Upper lobe of left lung (tissue), 6 donors: Measurements from ENCODE around the gene BET1L. TPM values are rescaled to one million over a fixed set of nuclear protein-coding genes. Genes with fewer than 3 reads are reported as not detected.

Experiments used
- ATAC-seq, 2 donors: fragments of 200-7000 bp; cut with Tn5 transposase; one replicate each; pipeline ENCODE4 v1.9.1; 2022; ENCODE audit warnings: mild to moderate bottlenecking in 2 of 2, moderate library complexity in 2 of 2; ENCODE audit not compliant: low FRiP score in 2 of 2
- DNase-seq, 2 donors: peaks; one replicate each; pipeline ENCODE4 v3.0.0-alpha.2; 2019 to 2020
- H3K27ac ChIP-seq, 4 donors: fragments of 200-600 bp; sonication (generic); one replicate each; pipeline ENCODE4 v1.5.1; 2016 to 2019
- H3K27me3 ChIP-seq, 4 donors: fragments of 200-600 bp; sonication (generic); one replicate each; pipeline ENCODE4 v1.5.1; 2017 to 2019
- H3K36me3 ChIP-seq, 4 donors: fragments of 200-600 bp; sonication (generic); one replicate each; pipeline ENCODE4 v1.5.1; 2016 to 2019
- H3K4me1 ChIP-seq, 4 donors: fragments of 200-600 bp; sonication (generic); one replicate each; pipeline ENCODE4 v1.5.1; 2018 to 2019
- H3K4me3 ChIP-seq, 4 donors: fragments of 200-600 bp; sonication (generic); one replicate each; pipeline ENCODE4 v1.5.1; 2017 to 2019; ENCODE audit warnings: mild to moderate bottlenecking in 2 of 4, moderate library complexity in 1 of 4
- H3K9me3 ChIP-seq, 4 donors: fragments of 200-600 bp; sonication (generic); one replicate each; pipeline ENCODE4 v1.5.1; 2018 to 2019
- EP300 ChIP-seq, 4 donors: sonication (generic); formaldehyde crosslinking; IDR thresholded peaks; one replicate each; pipeline ENCODE4 v1.5.1; 2017; ENCODE audit warnings: antibody characterized with exemption in 4 of 4, control low read depth in 2 of 4
- POLR2A ChIP-seq, 4 donors: fragments of 450-650 bp; IDR thresholded peaks; one replicate each; pipeline ENCODE4 v1.5.1; 2016 to 2017; ENCODE audit warnings: antibody characterized with exemption in 4 of 4, mild to moderate bottlenecking in 2 of 4
- POLR2AphosphoS5 ChIP-seq, 2 donors: sonication (generic); formaldehyde crosslinking; IDR thresholded peaks; one replicate each; pipeline ENCODE4 v1.5.1; 2017; ENCODE audit warnings: antibody characterized with exemption in 2 of 2
- WGBS, 2 donors: methylation state at CpG; one replicate each; pipeline ENCODE4 v1.1.5; 2017 to 2018; 5-methylcytosine and 5-hydroxymethylcytosine counted together
- total RNA-seq, 6 donors: library from RNA; depleted of rRNA in 4 of 6; stranded (reverse); fragments of >200 nt in 4 of 6; gene quantifications; one replicate each; pipeline versions ENCODE4 v1.1.0 to v1.2.1, GENCODE V29; 2016 to 2021
- TF ChIP-seq, protein P1 (sequence below), 6 experiments: fragments of 450-650 bp in 4 of 6; fragments of 200-600 bp in 2 of 6; sonication (generic) in 2 of 6; IDR thresholded peaks; one replicate each; pipeline ENCODE4 v1.5.1; 2016 to 2019; ENCODE audit warnings: antibody characterized with exemption in 6 of 6
- donor health status: DM: no; HTN: no; CAD: no; lungs with moderate emphysema.
- donor health status: DM: no; HTN: yes; CAD: no; lungs with severe emphysema.

The BET1L gene, protein sequence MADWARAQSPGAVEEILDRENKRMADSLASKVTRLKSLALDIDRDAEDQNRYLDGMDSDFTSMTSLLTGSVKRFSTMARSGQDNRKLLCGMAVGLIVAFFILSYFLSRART
- 10 to 100 TPM; 24.3 to 70.1 (median 39.0) TPM for total RNA-seq

DNA sequence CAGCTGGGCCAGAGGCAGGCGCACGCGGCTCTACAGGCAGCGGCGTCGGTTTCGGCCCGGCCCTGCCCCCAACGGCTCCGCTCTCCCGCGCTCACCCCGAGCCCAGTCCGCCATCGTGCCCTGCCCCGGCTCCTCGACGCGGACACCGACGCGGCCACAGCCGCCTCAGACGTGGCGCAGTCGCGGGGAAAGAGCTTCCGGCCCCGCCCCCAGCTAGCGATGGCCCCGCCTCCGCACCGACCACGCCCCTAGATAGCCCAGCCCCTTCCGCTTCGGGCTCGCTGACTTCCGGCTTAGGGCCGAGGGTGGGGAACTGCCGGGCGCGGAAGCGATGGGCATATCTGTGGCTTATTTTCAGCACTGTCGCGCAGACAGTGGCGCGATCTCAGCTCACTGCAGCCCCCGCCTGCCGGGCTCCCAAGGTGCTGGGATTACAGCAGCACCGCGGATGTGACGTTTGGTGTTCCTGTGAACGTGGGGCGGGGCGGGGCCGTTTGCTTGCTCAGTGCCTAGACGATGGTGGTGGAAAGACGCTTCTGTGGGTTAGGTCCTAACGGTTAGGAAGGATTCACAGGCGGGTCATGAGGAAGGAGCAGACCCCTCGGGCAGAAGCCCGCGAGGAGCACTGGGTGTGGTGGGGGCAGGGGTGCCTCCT, at the start of gene BET1L, which contains the start of gene RIC8A:
Gene BET1L, minus strand, starts transcription at position 192 of the 655 bp plus-strand sequence. Its CDS starts 78 bp downstream, at position 114.
Gene RIC8A, plus strand, starts transcription at position 501 of the 655 bp plus-strand sequence. CDS start 1,147 bp downstream, outside the sequence.
- H3K4me1 ChIP-seq, result peaks cover 41 to 60% (median 46%) of the 10 kb centered on the region in 4 donors
- no peaks in the 10 kb centered on the region for H3K27me3 ChIP-seq
- DNase-seq (peak; percentile 97 to 98), ATAC-seq (peak; percentile 94 to 97)
- TF ChIP-seq POLR2A (IDR thresholded peaks at IDR 0.05) (peak; percentile 48 to 98 (median 90)), EP300 (IDR thresholded peaks at IDR 0.05) (peak in 1 of 4 donors; percentile 21), POLR2AphosphoS5 (IDR thresholded peaks at IDR 0.05) (peak; percentile 96 to 97)
- TF ChIP-seq, protein P1, sequence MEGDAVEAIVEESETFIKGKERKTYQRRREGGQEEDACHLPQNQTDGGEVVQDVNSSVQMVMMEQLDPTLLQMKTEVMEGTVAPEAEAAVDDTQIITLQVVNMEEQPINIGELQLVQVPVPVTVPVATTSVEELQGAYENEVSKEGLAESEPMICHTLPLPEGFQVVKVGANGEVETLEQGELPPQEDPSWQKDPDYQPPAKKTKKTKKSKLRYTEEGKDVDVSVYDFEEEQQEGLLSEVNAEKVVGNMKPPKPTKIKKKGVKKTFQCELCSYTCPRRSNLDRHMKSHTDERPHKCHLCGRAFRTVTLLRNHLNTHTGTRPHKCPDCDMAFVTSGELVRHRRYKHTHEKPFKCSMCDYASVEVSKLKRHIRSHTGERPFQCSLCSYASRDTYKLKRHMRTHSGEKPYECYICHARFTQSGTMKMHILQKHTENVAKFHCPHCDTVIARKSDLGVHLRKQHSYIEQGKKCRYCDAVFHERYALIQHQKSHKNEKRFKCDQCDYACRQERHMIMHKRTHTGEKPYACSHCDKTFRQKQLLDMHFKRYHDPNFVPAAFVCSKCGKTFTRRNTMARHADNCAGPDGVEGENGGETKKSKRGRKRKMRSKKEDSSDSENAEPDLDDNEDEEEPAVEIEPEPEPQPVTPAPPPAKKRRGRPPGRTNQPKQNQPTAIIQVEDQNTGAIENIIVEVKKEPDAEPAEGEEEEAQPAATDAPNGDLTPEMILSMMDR (IDR thresholded peaks at IDR 0.05), result peak in 2 of 6 experiments; percentile 22 to 30
- 0 to 1% methylated on average over 9 to 52 of the region's 63 CpGs for WGBS, 2 donors
- peaks cover 21 to 61% (median 50%) of the 10 kb centered on the region in 4 donors for H3K36me3 ChIP-seq
- no peaks in the 10 kb centered on the region for H3K9me3 ChIP-seq
- H3K27ac ChIP-seq, result peak within 1 kb of the TSS; percentile 97 to 99 (median 99)
- H3K4me3 ChIP-seq, result peak within 1 kb of the TSS; percentile 71 to 87 (median 78)

DNA sequence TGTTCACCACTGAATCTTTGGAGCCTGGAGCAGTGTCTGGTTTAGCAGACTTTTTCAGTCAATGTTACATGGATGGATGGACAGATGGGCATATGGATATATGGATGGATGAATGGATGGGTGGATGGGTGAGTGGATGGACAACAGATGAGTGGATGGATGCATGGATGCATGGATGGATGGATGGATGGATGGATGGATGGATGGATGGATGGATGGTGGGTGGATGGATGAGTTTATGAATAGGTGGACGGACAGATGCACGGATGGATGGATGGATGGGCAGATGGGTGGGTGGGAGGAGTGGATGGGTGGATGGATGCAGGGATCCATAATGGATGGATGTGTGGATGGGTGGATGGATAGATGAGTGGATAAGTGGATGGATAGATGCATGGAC, 48.6 kb upstream of the BET1L start:
- H3K36me3 ChIP-seq, result peaks cover 16 to 32% (median 28%) of the 10 kb centered on the region in 4 donors
- 90 to 96% methylated on average over 2 of the region's 2 CpGs for WGBS, 2 donors
- no peaks in the 10 kb centered on the region for H3K9me3 ChIP-seq
- no peaks in the 10 kb centered on the region for H3K27me3 ChIP-seq
- no peak for DNase-seq
- no peak overlapping the region for H3K4me3 ChIP-seq
- no peak for ATAC-seq
- no peak overlapping the region for H3K27ac ChIP-seq
- TF ChIP-seq EP300 (IDR thresholded peaks at IDR 0.05) (no peak), POLR2A (IDR thresholded peaks at IDR 0.05) (no peak), POLR2AphosphoS5 (IDR thresholded peaks at IDR 0.05) (no peak)
- TF ChIP-seq, protein P1 (IDR thresholded peaks at IDR 0.05), result no peak
- no peaks in the 10 kb centered on the region for H3K4me1 ChIP-seq

DNA sequence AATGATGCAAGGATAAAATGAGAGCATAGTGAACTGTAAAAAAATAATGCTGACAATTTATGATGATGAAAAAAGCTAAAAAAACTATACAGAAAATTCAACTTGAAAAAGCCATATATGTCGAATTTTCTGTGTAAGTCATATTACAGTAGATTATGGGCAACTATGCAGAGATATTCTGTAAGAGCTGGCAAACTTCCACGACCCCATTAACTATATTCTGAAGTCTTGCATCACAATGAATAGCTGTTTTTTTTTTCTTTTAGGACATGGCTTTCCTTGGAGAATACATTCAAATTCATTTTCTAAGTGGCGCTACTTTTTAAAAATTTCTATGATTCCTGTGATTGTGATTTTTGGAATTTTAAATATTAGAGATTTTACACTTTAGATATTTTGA, 48.0 kb upstream of the BET1L start:
- ATAC-seq, result no peak
- TF ChIP-seq POLR2A (IDR thresholded peaks at IDR 0.05) (no peak), EP300 (IDR thresholded peaks at IDR 0.05) (no peak), POLR2AphosphoS5 (IDR thresholded peaks at IDR 0.05) (no peak)
- TF ChIP-seq, protein P1 (IDR thresholded peaks at IDR 0.05), result no peak
- no peak overlapping the region for H3K27ac ChIP-seq
- H3K36me3 ChIP-seq, result peaks cover 16 to 37% (median 33%) of the 10 kb centered on the region in 4 donors
- H3K9me3 ChIP-seq, result no peaks in the 10 kb centered on the region
- no peak overlapping the region for H3K4me3 ChIP-seq
- H3K4me1 ChIP-seq, result no peaks in the 10 kb centered on the region
- WGBS, 2 donors, result 53 to 54% methylated on average over 3 of the region's 3 CpGs
- DNase-seq, result no peak
- no peaks in the 10 kb centered on the region for H3K27me3 ChIP-seq

DNA sequence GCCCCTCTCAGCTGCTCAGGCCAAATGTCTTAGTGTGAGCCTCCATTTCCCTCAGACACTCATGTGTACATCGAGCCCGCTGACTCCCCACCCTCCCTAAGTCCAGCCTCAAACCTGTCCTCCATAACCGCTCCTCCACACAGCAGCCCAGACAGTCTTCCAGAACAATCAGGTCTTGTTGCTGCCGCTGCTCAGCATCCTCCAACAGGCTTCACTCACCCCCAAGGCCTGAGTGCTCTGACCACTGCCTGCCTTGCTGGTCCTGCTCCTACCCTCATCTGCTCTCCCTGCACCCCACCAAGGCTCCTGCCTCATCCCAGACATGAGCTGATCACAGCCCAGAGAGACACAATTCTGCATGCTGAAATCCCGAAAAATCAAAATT, 46.7 kb upstream of the BET1L start:
- Histone ChIP-seq H3K27me3 (no peaks in the 10 kb centered on the region), H3K9me3 (no peaks in the 10 kb centered on the region), H3K36me3 (peaks cover 19 to 49% (median 43%) of the 10 kb centered on the region in 4 donors), H3K4me3 (no peak overlapping the region), H3K27ac (no peak overlapping the region), H3K4me1 (no peaks in the 10 kb centered on the region)
- TF ChIP-seq POLR2A (IDR thresholded peaks at IDR 0.05) (no peak), POLR2AphosphoS5 (IDR thresholded peaks at IDR 0.05) (no peak), EP300 (IDR thresholded peaks at IDR 0.05) (no peak)
- TF ChIP-seq, protein P1 (IDR thresholded peaks at IDR 0.05), result no peak
- no peak for DNase-seq
- 77 to 92% methylated on average over 5 of the region's 5 CpGs for WGBS, 2 donors
- ATAC-seq, result no peak
